HepG2 (cell line): ENCODE data around the gene CYP11A1. TPM values are rescaled to one million over a fixed set of nuclear protein-coding genes. Genes with fewer than 3 reads are reported as not detected.

Experiments used
- ATAC-seq: fragments of 200-7000 bp; cut with Tn5 transposase; 3 replicates; pipeline ENCODE4 v1.9.1; 2020; ENCODE audit warnings: mild to moderate bottlenecking, moderate library complexity
- BruUV-seq: library from RNA; stranded (reverse); fragments of 400-500 nt; replicated peaks from 2 replicates; lab custom pipeline; 2021; lab: Mats Ljungman, UMichigan
- CTCF ChIA-PET: fragments of 300-600 bp; formaldehyde crosslinking; extraction: SDS; loops from one replicate; lab custom pipeline; 2021; ENCODE audit warnings: low total read pairs, inconsistent platforms, low intra/inter-chr PET ratio; lab: Yijun Ruan, JAX
- POLR2A ChIA-PET: fragments of 350-600 bp; sonication (Branson Sonifier 250); formaldehyde crosslinking; loops from one replicate; lab custom pipeline; 2020; ENCODE audit warnings: antibody characterized with exemption, inconsistent platforms; lab: Yijun Ruan, JAX
- DNase-seq: peaks from one replicate; pipeline ENCODE4 v3.0.0-alpha.2; 2015; ENCODE audit warnings: low spot score
- FAIRE-seq: peaks from 3 replicates; lab custom pipeline; 2011; peaks lifted over from hg19 to GRCh38; lab: Jason Lieb, UNC
- H2AFZ ChIP-seq: one replicate; pipeline ENCODE4 v1.6.1; 2011; ENCODE audit warnings: low read length, inconsistent platforms
- H3K27ac ChIP-seq: fragments of 300-600 bp; 3 replicates; pipeline ENCODE4 v1.8.0; 2011; ENCODE audit warnings: mixed run types, mild to moderate bottlenecking, mixed read lengths, low read length, inconsistent platforms; ENCODE audit not compliant: insufficient read depth; ENCODE audit errors: extremely low read length
- H3K27me3 ChIP-seq, 2 experiments: fragments of 200-600 bp in 1 of 2; 2 replicates in 1 of 2; 3 replicates in 1 of 2; pipeline versions ENCODE4 v1.6.0 to v1.8.0; 2011; ENCODE audit warnings: low read length in 2 of 2, mild to moderate bottlenecking in 2 of 2, moderate library complexity in 2 of 2, inconsistent platforms in 1 of 2; ENCODE audit not compliant: insufficient read depth in 2 of 2, control insufficient read depth in 1 of 2
- H3K36me3 ChIP-seq, 2 experiments: fragments of 200-600 bp in 1 of 2; replicated peaks in 1 of 2; 2 replicates in 1 of 2; 3 replicates in 1 of 2; pipeline versions ENCODE4 v1.5.1 to v1.8.0; 2011; ENCODE audit warnings: low read length in 2 of 2, inconsistent platforms in 1 of 2; ENCODE audit not compliant: insufficient read depth in 2 of 2, control insufficient read depth in 1 of 2
- H3K4me1 ChIP-seq: 2 replicates; pipeline ENCODE4 v1.5.1; 2012; ENCODE audit warnings: low read length, inconsistent platforms; ENCODE audit not compliant: insufficient read depth
- H3K4me2 ChIP-seq: 2 replicates; pipeline ENCODE4 v1.6.0; 2011; ENCODE audit warnings: low read depth, low read length, inconsistent platforms
- H3K4me3 ChIP-seq, 3 experiments: fragments of 200-600 bp in 1 of 3; sonication (generic), shearing (Covaris generic) in 1 of 3; replicated peaks in 1 of 3; 2 replicates each; pipeline ENCODE4 v1.5.1; 2011 to 2016; ENCODE audit warnings: low read length in 3 of 3, inconsistent platforms in 2 of 3, low read depth in 2 of 3, mild to moderate bottlenecking in 2 of 3, control low read depth in 1 of 3, mixed read lengths in 1 of 3; ENCODE audit not compliant: insufficient read depth in 1 of 3
- H3K79me2 ChIP-seq: one replicate; pipeline ENCODE4 v1.6.1; 2011; ENCODE audit warnings: low read length, inconsistent platforms; ENCODE audit not compliant: insufficient read depth
- H3K9ac ChIP-seq: 2 replicates; pipeline ENCODE4 v1.6.0; 2011; ENCODE audit warnings: mild to moderate bottlenecking, low read depth, low read length, inconsistent platforms; ENCODE audit not compliant: insufficient read depth
- H3K9me3 ChIP-seq: 2 replicates; pipeline ENCODE4 v1.5.1; 2012; ENCODE audit warnings: mild to moderate bottlenecking, low read length
- H4K20me1 ChIP-seq: 2 replicates; pipeline ENCODE4 v1.6.0; 2011; ENCODE audit warnings: inconsistent platforms, mild to moderate bottlenecking, low read length, moderate library complexity; ENCODE audit not compliant: insufficient read depth
- ARNT2 ChIP-seq: sonication (generic); formaldehyde crosslinking; IDR thresholded peaks from 2 replicates; pipeline ENCODE4 v1.8.0; 2022; ENCODE audit warnings: mild to moderate bottlenecking, low read depth, missing genetic modification reagents, moderate library complexity
- HOXA9 ChIP-seq: sonication (generic); formaldehyde crosslinking; IDR thresholded peaks from 2 replicates; pipeline ENCODE4 v1.8.1; 2022; ENCODE audit warnings: missing genetic modification reagents, mild to moderate bottlenecking, moderate library complexity, borderline replicate concordance
- MAFG ChIP-seq: sonication (generic); formaldehyde crosslinking; IDR thresholded peaks from 2 replicates; pipeline ENCODE4 v1.5.1; 2020; ENCODE audit warnings: mild to moderate bottlenecking, missing genetic modification reagents
- RXRB ChIP-seq: IDR thresholded peaks from 2 replicates; pipeline ENCODE4 v1.6.1; 2016; ENCODE audit warnings: borderline replicate concordance, missing genetic modification reagents, missing compliant biosample characterization
- SRSF1 ChIP-seq: fragments of 200-400 bp; formaldehyde crosslinking; optimal IDR thresholded peaks from 2 replicates; pipeline ENCODE3; 2017; ENCODE audit warnings: mild to moderate bottlenecking, low read depth, low read length, moderate library complexity
- STAG1 ChIP-seq: sonication (generic); formaldehyde crosslinking; IDR thresholded peaks from 2 replicates; pipeline ENCODE4 v1.4.0; 2020; ENCODE audit warnings: missing genetic modification reagents
- ZNF121 ChIP-seq: sonication (generic); formaldehyde crosslinking; IDR thresholded peaks from 2 replicates; pipeline ENCODE4 v1.5.0; 2020; ENCODE audit warnings: mild to moderate bottlenecking, missing genetic modification reagents
- WGBS: methylation state at CpG from one replicate; pipeline ENCODE4 v1.1.6; 2017; ENCODE audit warnings: low lambda C conversion rate; 5-methylcytosine and 5-hydroxymethylcytosine counted together
- in situ Hi-C: cut with HindIII; loops from 2 replicates; pipeline ENCODE4 v1.10.0; 2017; ENCODE audit warnings: low pct_unique_long_range_greater_than_20kb; ENCODE audit not compliant: extremely low pct_ligation_motif_present
- intact Hi-C: fragments of 100-400 bp; cut with micrococcal nuclease; formaldehyde crosslinking; loops from one replicate; pipeline ENCODE4 v1.10.0; 2022; ENCODE audit not compliant: unreplicated experiment
- polyA plus RNA-seq, 8 experiments: library from polyadenylated mRNA; depleted of rRNA in 3 of 8; stranded (reverse) in 7 of 8; unstranded in 1 of 8; fragments of >200 nt; fragmentation: Illumina TruSeq in 4 of 8; extraction: Trizol in 4 of 8; gene quantifications; 2 replicates each; pipeline versions ENCODE4 v1.2.1 to v1.2.3, GENCODE V29; 2011 to 2016; ENCODE audit warnings: low read depth in 4 of 8, missing spikeins in 1 of 8, mixed read lengths in 1 of 8; ENCODE audit not compliant: insufficient read depth in 1 of 8
- total RNA-seq, 5 experiments: library from RNA; depleted of rRNA; stranded (reverse); fragments of >200 nt; fragmentation: Illumina TruSeq; extraction: Trizol; gene quantifications; 2 replicates each; pipeline ENCODE4 v1.2.3, GENCODE V29; 2016; ENCODE audit warnings: low read depth in 1 of 5
- TF ChIP-seq, protein P1 (sequence below): sonication (generic); formaldehyde crosslinking; IDR thresholded peaks from 2 replicates; pipeline ENCODE4 v1.4.0; 2020; ENCODE audit warnings: missing genetic modification reagents
- TF ChIP-seq, protein P2 (sequence below): sonication (generic); formaldehyde crosslinking; conservative IDR thresholded peaks from 2 replicates; pipeline ENCODE4 v1.8.0; 2022; ENCODE audit warnings: mild to moderate bottlenecking, moderate library complexity, missing genetic modification reagents
- TF ChIP-seq, protein P3 (sequence below): sonication (generic); formaldehyde crosslinking; IDR thresholded peaks from 2 replicates; pipeline ENCODE4 v1.4.0; 2020; ENCODE audit warnings: missing genetic modification reagents, borderline replicate concordance
- TF ChIP-seq, protein P4 (sequence below): sonication (generic); formaldehyde crosslinking; IDR thresholded peaks from 2 replicates; pipeline ENCODE4 v1.5.0; 2020; ENCODE audit warnings: mild to moderate bottlenecking, missing genetic modification reagents, moderate library complexity

Gene CYP11A1
- total and polyA plus RNA-seq, 2 of the 13 experiments (the other 11 are each of a cell fraction or from before 2014, with no cell fraction given) = 0.66 to 0.92 TPM

DNA sequence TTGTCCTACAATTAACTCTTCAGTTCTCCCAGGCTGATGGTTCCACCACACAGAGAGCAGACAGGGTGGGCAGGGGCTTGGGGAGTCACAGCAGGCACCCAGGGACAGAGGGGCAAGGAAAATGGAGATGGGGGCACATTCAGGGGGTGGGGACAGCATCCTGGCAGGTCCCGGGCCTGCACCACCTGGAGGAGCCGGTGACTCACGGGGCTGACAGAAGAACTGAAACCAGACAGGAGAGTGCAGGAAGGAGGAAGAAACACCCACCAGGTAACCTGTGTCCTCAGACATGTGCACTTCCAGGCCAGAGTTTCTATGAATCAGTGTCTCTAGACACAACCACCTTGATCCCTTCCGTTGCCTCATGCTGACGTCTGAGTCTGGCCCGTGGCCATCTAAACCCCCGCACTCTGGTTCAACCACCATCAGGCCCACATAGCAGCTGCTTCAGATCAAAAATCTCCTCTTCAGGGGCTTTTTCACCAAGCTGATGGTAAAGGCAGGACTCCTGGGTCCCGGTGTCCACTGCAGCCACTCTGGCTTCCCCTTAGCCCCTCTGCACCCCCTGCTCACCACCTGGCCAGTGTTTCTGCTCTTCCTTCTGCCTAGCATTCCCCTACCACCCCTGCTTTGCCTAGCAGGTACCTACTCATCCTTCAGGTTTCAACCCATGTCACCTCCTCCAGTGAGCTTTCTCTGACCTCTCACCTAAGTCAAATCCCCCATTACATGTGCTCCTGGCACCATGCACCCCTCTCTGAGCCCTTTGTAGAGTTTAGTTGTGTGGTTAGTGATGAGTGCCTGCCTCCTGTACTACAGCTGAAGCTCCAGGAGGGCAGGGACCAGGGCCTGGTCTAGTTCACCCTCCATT is 16.5 kb upstream of the CYP11A1 start:
- Histone ChIP-seq H3K4me3 (peak overlapping the region in 2 of 3 experiments; percentile 6 to 44; a peak in 3 of 6 replicates), H3K9ac (0 out of 2 replicates have a peak overlapping the region, but pooled peaks have one; percentile 21), H3K4me2 (peak overlapping the region; percentile 70), H3K27ac (no peak overlapping the region), H2AFZ (no peak overlapping the region), H3K4me1 (peaks cover 80% of the 10 kb centered on the region), H3K79me2 (no peaks in the 10 kb centered on the region), H4K20me1 (no peaks in the 10 kb centered on the region), H3K27me3 (peaks cover 3 to 10% of the 10 kb centered on the region in 2 experiments; a peak in 2 of 5 replicates), H3K9me3 (no peaks in the 10 kb centered on the region), H3K36me3 (no peaks in the 10 kb centered on the region)
- CTCF ChIA-PET = interaction anchor here (2.0 to 3.5 kb wide), 2 partner anchors 55 to 99 kb away, joined by 7 to 77 read pairs; no protein-coding TSS in a partner anchor
- ATAC-seq (no peak), FAIRE-seq (no peak), DNase-seq (no peak)
- in situ Hi-C loops = loop anchor here (5.0 kb wide), 1 partner anchor 103 kb away; no protein-coding TSS in a partner anchor
- intact Hi-C loops = loop anchor here (2.0 kb wide), 2 partner anchors 77 to 105 kb away; partner anchors contain the start of gene UBL7
- POLR2A ChIA-PET = interaction anchor here (1.1 to 8.8 kb wide), 8 partner anchors 10 to 77 kb away, joined by 3 to 124 read pairs (median 8); partner anchors contain the start of genes SEMA7A and UBL7
- WGBS = 16% methylated on average over 8 of the region's 8 CpGs
- no TSS peak for BruUV-seq
- TF ChIP-seq HOXA9 (CRISPR knock-in tag) (no peak), MAFG (CRISPR knock-in tag) (no peak), STAG1 (CRISPR knock-in tag) (peak; percentile 40), SRSF1 (no peak), ZNF121 (CRISPR knock-in tag) (no peak), ARNT2 (no peak), RXRB (CRISPR knock-in tag) (no peak)
- TF ChIP-seq, protein P1, sequence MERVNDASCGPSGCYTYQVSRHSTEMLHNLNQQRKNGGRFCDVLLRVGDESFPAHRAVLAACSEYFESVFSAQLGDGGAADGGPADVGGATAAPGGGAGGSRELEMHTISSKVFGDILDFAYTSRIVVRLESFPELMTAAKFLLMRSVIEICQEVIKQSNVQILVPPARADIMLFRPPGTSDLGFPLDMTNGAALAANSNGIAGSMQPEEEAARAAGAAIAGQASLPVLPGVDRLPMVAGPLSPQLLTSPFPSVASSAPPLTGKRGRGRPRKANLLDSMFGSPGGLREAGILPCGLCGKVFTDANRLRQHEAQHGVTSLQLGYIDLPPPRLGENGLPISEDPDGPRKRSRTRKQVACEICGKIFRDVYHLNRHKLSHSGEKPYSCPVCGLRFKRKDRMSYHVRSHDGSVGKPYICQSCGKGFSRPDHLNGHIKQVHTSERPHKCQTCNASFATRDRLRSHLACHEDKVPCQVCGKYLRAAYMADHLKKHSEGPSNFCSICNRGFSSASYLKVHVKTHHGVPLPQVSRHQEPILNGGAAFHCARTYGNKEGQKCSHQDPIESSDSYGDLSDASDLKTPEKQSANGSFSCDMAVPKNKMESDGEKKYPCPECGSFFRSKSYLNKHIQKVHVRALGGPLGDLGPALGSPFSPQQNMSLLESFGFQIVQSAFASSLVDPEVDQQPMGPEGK = peak; percentile 10; the same call in 1 of the 2 replicates
- TF ChIP-seq, protein P2, sequence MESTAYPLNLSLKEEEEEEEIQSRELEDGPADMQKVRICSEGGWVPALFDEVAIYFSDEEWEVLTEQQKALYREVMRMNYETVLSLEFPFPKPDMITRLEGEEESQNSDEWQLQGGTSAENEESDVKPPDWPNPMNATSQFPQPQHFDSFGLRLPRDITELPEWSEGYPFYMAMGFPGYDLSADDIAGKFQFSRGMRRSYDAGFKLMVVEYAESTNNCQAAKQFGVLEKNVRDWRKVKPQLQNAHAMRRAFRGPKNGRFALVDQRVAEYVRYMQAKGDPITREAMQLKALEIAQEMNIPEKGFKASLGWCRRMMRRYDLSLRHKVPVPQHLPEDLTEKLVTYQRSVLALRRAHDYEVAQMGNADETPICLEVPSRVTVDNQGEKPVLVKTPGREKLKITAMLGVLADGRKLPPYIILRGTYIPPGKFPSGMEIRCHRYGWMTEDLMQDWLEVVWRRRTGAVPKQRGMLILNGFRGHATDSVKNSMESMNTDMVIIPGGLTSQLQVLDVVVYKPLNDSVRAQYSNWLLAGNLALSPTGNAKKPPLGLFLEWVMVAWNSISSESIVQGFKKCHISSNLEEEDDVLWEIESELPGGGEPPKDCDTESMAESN (CRISPR knock-in tag) = no peak
- TF ChIP-seq, protein P3, sequence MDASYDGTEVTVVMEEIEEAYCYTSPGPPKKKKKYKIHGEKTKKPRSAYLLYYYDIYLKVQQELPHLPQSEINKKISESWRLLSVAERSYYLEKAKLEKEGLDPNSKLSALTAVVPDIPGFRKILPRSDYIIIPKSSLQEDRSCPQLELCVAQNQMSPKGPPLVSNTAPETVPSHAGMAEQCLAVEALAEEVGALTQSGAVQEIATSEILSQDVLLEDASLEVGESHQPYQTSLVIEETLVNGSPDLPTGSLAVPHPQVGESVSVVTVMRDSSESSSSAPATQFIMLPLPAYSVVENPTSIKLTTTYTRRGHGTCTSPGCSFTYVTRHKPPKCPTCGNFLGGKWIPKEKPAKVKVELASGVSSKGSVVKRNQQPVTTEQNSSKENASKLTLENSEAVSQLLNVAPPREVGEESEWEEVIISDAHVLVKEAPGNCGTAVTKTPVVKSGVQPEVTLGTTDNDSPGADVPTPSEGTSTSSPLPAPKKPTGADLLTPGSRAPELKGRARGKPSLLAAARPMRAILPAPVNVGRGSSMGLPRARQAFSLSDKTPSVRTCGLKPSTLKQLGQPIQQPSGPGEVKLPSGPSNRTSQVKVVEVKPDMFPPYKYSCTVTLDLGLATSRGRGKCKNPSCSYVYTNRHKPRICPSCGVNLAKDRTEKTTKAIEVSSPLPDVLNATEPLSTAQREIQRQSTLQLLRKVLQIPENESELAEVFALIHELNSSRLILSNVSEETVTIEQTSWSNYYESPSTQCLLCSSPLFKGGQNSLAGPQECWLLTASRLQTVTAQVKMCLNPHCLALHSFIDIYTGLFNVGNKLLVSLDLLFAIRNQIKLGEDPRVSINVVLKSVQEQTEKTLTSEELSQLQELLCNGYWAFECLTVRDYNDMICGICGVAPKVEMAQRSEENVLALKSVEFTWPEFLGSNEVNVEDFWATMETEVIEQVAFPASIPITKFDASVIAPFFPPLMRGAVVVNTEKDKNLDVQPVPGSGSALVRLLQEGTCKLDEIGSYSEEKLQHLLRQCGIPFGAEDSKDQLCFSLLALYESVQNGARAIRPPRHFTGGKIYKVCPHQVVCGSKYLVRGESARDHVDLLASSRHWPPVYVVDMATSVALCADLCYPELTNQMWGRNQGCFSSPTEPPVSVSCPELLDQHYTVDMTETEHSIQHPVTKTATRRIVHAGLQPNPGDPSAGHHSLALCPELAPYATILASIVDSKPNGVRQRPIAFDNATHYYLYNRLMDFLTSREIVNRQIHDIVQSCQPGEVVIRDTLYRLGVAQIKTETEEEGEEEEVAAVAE (CRISPR knock-in tag) = no peak
- TF ChIP-seq, protein P4, sequence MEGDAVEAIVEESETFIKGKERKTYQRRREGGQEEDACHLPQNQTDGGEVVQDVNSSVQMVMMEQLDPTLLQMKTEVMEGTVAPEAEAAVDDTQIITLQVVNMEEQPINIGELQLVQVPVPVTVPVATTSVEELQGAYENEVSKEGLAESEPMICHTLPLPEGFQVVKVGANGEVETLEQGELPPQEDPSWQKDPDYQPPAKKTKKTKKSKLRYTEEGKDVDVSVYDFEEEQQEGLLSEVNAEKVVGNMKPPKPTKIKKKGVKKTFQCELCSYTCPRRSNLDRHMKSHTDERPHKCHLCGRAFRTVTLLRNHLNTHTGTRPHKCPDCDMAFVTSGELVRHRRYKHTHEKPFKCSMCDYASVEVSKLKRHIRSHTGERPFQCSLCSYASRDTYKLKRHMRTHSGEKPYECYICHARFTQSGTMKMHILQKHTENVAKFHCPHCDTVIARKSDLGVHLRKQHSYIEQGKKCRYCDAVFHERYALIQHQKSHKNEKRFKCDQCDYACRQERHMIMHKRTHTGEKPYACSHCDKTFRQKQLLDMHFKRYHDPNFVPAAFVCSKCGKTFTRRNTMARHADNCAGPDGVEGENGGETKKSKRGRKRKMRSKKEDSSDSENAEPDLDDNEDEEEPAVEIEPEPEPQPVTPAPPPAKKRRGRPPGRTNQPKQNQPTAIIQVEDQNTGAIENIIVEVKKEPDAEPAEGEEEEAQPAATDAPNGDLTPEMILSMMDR (CRISPR knock-in tag) = peak; percentile 24; the same call in 1 of the 2 replicates
